ENCODE results near the gene SLC22A17. TPM values are rescaled to one million over a fixed set of nuclear protein-coding genes. Genes with fewer than 3 reads are reported as not detected.
A peak's percentile ranks its signal among the peaks of the same experiment; 100 is the strongest.

Gene SLC22A17
- total and polyA plus RNA-seq, 9 of the 15 experiments (the other 6 are each of a cell fraction or from before 2014, with no cell fraction given), result 0.07 to 0.09 TPM; not detected in 7

DNA sequence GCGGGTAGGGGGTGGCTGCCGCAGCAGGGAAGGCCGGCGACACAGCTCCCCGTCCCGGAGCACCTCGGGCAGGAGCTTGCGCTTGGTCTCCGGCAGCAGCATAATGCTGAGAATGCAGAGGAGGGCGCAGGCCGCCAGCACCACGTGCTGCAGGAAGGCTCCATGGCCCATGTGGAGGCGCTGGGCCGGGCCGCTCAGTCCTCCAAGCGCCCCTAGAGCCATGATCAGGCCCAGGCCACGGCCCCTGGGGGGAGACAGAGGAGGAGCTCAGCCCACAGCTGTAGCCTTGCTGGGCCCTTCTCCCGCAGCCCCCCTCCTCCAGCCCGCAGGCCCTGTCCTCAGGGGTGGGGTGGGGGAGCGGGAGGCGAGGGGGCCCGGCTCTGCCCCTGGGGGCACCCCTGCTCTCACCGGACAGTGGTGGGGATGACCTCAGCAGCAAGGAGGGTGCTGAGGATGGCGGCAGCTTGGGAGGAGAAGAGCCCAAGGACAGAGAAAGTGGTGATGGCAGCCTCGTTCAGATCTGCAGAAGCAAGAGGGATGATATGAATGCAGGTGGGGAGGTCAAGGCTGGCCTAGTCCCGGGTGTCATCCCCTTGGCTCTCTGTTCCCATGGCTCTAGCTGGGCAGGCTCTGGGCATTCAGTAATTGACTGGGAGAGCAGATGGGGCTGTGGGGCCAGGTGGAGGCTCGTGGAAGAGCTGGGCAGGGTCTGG, 5.8 kb downstream of the SLC22A17 start:
- Histone ChIP-seq H3K9me1 (ENCODE audit: control insufficient read depth, insufficient read depth, low read length) (no peaks in the 10 kb centered on the region), H2AFZ (ENCODE audit: low read depth, low read length) (peak overlapping the region; percentile 85), H3K4me2 (ENCODE audit: insufficient read depth, low read length) (no peak overlapping the region), H3K27ac (ENCODE audit: extremely low read depth, low read depth, low read length) (no peak overlapping the region), H3K27me3 (ENCODE audit: control insufficient read depth in 2 of 2, insufficient read depth in 2 of 2, low read length in 2 of 2) (peaks cover 3 to 11% of the 10 kb centered on the region in 2 experiments; a peak in 2 of 5 replicates), H3K79me2 (ENCODE audit: control insufficient read depth, insufficient read depth, low read length) (no peaks in the 10 kb centered on the region), H3K4me1 (replicated peaks in 1 of 2; ENCODE audit: control insufficient read depth in 2 of 2, insufficient read depth in 2 of 2, low read length in 2 of 2) (peaks cover 11 to 20% of the 10 kb centered on the region in 2 experiments; a peak in 4 of 5 replicates), H3K36me3 (ENCODE audit: control insufficient read depth, insufficient read depth, low read length) (no peaks in the 10 kb centered on the region), H3K9me3 (replicated peaks; ENCODE audit: control insufficient read depth, insufficient read depth, low read depth, low read length) (no peaks in the 10 kb centered on the region), H4K20me1 (replicated peaks; ENCODE audit: control insufficient read depth, insufficient read depth, low read length) (no peaks in the 10 kb centered on the region), H3K9ac (ENCODE audit: insufficient read depth in 1 of 2, low read depth in 2 of 2, low read length in 2 of 2) (peak overlapping the region in 1 of 2 experiments; percentile 74; a peak in 2 of 4 replicates), H3K4me3 (no peak overlapping the region)
- DNase-seq (ENCODE audit: extremely low read depth in 1 of 4, low spot score in 3 of 4) (no peak), ATAC-seq (peak; percentile 22), FAIRE-seq (no peak)
- 54% methylated on average over 4 of the region's 27 CpGs for WGBS (ENCODE audit: insufficient coverage, low coverage, missing lambda C conversion rate)
- in situ Hi-C loops (cut with MboI) (no loop called here), intact Hi-C loops (cut with micrococcal nuclease) (no loop called here)
- TF ChIP-seq ZBTB33 (CRISPR knock-in tag; IDR thresholded peaks at IDR 0.05) (peak; percentile 91), HMG20B (CRISPR knock-in tag; IDR thresholded peaks at IDR 0.05) (no peak), ZFP36 (IDR thresholded peaks at IDR 0.05; ENCODE audit: low read depth, low read length, partially characterized antibody) (no peak), DPF2 (IDR thresholded peaks at IDR 0.05) (no peak)
- TF ChIP-seq, protein P1, sequence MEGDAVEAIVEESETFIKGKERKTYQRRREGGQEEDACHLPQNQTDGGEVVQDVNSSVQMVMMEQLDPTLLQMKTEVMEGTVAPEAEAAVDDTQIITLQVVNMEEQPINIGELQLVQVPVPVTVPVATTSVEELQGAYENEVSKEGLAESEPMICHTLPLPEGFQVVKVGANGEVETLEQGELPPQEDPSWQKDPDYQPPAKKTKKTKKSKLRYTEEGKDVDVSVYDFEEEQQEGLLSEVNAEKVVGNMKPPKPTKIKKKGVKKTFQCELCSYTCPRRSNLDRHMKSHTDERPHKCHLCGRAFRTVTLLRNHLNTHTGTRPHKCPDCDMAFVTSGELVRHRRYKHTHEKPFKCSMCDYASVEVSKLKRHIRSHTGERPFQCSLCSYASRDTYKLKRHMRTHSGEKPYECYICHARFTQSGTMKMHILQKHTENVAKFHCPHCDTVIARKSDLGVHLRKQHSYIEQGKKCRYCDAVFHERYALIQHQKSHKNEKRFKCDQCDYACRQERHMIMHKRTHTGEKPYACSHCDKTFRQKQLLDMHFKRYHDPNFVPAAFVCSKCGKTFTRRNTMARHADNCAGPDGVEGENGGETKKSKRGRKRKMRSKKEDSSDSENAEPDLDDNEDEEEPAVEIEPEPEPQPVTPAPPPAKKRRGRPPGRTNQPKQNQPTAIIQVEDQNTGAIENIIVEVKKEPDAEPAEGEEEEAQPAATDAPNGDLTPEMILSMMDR (IDR thresholded peaks at IDR 0.05 in 2 of 3, conservative IDR thresholded peaks at IDR 0.05 in 1 of 3; ENCODE audit: insufficient read depth in 2 of 3, low read depth in 1 of 3, low read length in 3 of 3), result 0 out of 6 replicates have a peak, but pooled peaks of 1 of the 3 experiments have one; percentile 9
- POLR2A ChIA-PET, result interaction anchor here (0.6 to 1.6 kb wide), 4 partner anchors 20 to 70 kb away, joined by 3 to 11 read pairs (median 5); partner anchors contain the start of gene PABPN1
- BruUV-seq (replicated peaks), result no TSS peak
- CTCF ChIA-PET (ENCODE audit: low intra/inter-chr PET ratio), result no interaction called here
